Measurements from ENCODE around the gene ATOH8. TPM values are rescaled to one million over a fixed set of nuclear protein-coding genes. Genes with fewer than 3 reads are reported as not detected.
"Not testable (repeated sequence)": the region's sequence is repeated elsewhere in the genome, so short reads cannot be mapped to it uniquely, and the experiment has no call there.

Gene ATOH8
- total and polyA plus RNA-seq, 10 of the 15 experiments (the other 5 are each of a cell fraction or from before 2014, with no cell fraction given) = 0.03 to 0.60 TPM; not detected in 8

DNA sequence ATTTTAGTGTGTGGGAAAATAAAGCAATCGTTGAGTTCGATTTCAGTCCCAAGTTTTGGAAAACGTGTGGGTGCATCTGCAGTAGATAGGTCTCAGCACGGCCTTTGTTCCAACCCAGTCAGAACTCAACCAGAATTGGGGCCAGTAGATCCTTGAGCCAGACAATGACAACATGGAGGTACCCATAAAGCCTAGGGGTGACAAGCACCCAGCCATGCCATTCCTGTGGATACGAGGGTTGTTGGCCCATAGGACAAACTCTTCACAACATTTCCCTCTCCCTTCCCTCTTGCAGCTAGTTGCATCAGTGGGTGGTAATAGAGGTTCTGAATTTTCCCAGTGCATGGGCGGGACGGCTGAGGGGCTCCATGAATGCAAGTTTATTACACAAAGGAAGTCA lies 74.9 kb downstream of the ATOH8 start:
- SMC1A ChIA-PET (ENCODE audit: uncharacterized antibody, unreplicated experiment) = interaction anchor here (1.0 to 14.7 kb wide), 8 partner anchors 22 to 251 kb away, joined by 3 to 286 read pairs (median 52); partner anchors contain the start of gene ST3GAL5
- ATAC-seq (no peak), DNase-seq (ENCODE audit: low read depth, low spot score) (no peak), FAIRE-seq (no peak)
- no peak overlapping the region for H3K4me2 ChIP-seq (ENCODE audit: control insufficient read depth, insufficient read depth)
- H3K9me3 ChIP-seq (replicated peaks; ENCODE audit: control insufficient read depth, insufficient read depth, low read length) = peaks cover 2% of the 10 kb centered on the region; the same call in 1 of the 3 replicates
- RAD21 ChIA-PET (ENCODE audit: unreplicated experiment) = interaction anchor here (1.2 to 10.5 kb wide), 8 partner anchors 50 to 250 kb away, joined by 3 to 259 read pairs (median 16); partner anchors contain the start of gene ST3GAL5
- no peaks in the 10 kb centered on the region for H3K36me3 ChIP-seq (ENCODE audit: control insufficient read depth in 2 of 2, insufficient read depth in 2 of 2, low read length in 1 of 2)
- intact Hi-C loops (cut with micrococcal nuclease; ENCODE audit: unreplicated experiment) = no loop called here
- CTCF ChIA-PET = interaction anchor here (0.6 to 18.4 kb wide), 10 partner anchors 11 to 251 kb away, joined by 3 to 458 read pairs (median 22); partner anchors contain the start of gene ST3GAL5
- no peak overlapping the region for H3K9ac ChIP-seq (ENCODE audit: control insufficient read depth, insufficient read depth, low read length)
- H3K4me3 ChIP-seq = no peak overlapping the region
- POLR2A ChIA-PET = interaction anchor here (0.8 to 1.0 kb wide), 2 partner anchors 61 to 165 kb away, joined by 3 read pairs; partner anchors contain the start of gene ST3GAL5
- no peak overlapping the region for H2AFZ ChIP-seq (ENCODE audit: control insufficient read depth, low read depth, low read length)
- H3K4me1 ChIP-seq (ENCODE audit: control insufficient read depth, insufficient read depth, low read length) = no peaks in the 10 kb centered on the region
- H4K20me1 ChIP-seq (ENCODE audit: control insufficient read depth, insufficient read depth) = no peaks in the 10 kb centered on the region
- WGBS (ENCODE audit: insufficient coverage, insufficient replicate concordance, low lambda C conversion rate, missing lambda C conversion rate) = 80% methylated on average over 7 of the region's 7 CpGs
- H3K27me3 ChIP-seq (replicated peaks in 1 of 2; ENCODE audit: control insufficient read depth in 2 of 2, insufficient read depth in 2 of 2, low read length in 1 of 2) = no peaks in the 10 kb centered on the region; a peak in 1 of 4 replicates
- in situ Hi-C loops (cut with MboI) = loop anchor here (5.0 kb wide), 2 partner anchors 59 to 249 kb away; partner anchors contain the start of gene ST3GAL5
- no peak overlapping the region for H3K27ac ChIP-seq (ENCODE audit: control insufficient read depth, insufficient read depth)
- no TSS peak for BruUV-seq (replicated peaks)
- TF ChIP-seq BMI1 (IDR thresholded peaks at IDR 0.05; ENCODE audit: borderline replicate concordance) (no peak), SREBF2 (IDR thresholded peaks at IDR 0.05; ENCODE audit: low read length) (no peak), SMARCA5 (IDR thresholded peaks at IDR 0.05) (no peak), CUX1 (IDR thresholded peaks at IDR 0.05; ENCODE audit: insufficient replicate concordance, low read depth, low read length) (no peak)
- H3K79me2 ChIP-seq (ENCODE audit: control insufficient read depth, insufficient read depth, low read length) = no peaks in the 10 kb centered on the region

DNA sequence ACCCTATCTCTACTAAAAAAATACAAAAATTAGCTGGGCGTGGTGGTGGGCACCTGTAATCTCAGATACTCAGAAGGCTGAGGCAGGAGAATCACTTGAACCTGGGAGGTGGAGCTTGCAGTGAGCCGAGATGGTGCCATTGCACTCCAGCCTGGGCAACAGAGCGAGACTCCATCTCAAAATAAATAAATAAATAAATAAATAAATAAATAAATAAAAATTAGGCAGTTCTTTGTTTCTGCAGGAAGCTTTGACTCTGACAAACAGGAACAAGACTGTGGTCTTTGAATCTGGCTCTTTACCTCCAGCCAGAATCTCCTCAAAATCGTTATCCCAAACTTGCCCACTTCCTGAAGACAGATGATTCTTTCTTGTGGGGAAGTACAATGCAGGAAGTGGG lies 75.6 kb downstream of the ATOH8 start:
- H3K36me3 ChIP-seq (ENCODE audit: control insufficient read depth in 2 of 2, insufficient read depth in 2 of 2, low read length in 1 of 2); BruUV-seq (replicated peaks); DNase-seq (ENCODE audit: low read depth, low spot score); H3K4me3 ChIP-seq; H3K4me1 ChIP-seq (ENCODE audit: control insufficient read depth, insufficient read depth, low read length); H2AFZ ChIP-seq (ENCODE audit: control insufficient read depth, low read depth, low read length); H3K27ac ChIP-seq (ENCODE audit: control insufficient read depth, insufficient read depth); H3K79me2 ChIP-seq (ENCODE audit: control insufficient read depth, insufficient read depth, low read length); H4K20me1 ChIP-seq (ENCODE audit: control insufficient read depth, insufficient read depth); H3K9me3 ChIP-seq (replicated peaks; ENCODE audit: control insufficient read depth, insufficient read depth, low read length); FAIRE-seq; H3K27me3 ChIP-seq (replicated peaks in 1 of 2; ENCODE audit: control insufficient read depth in 2 of 2, insufficient read depth in 2 of 2, low read length in 1 of 2); intact Hi-C loops (cut with micrococcal nuclease; ENCODE audit: unreplicated experiment); ATAC-seq; H3K4me2 ChIP-seq (ENCODE audit: control insufficient read depth, insufficient read depth); H3K9ac ChIP-seq (ENCODE audit: control insufficient read depth, insufficient read depth, low read length): not testable (repeated sequence)
- ChIA-PET SMC1A (ENCODE audit: uncharacterized antibody, unreplicated experiment) (interaction anchor here (1.1 to 14.7 kb wide), 13 partner anchors 9 to 250 kb away, joined by 3 to 286 read pairs (median 14); partner anchors contain the start of gene ST3GAL5), CTCF (interaction anchor here (0.6 to 18.4 kb wide), 11 partner anchors 11 to 392 kb away, joined by 3 to 458 read pairs (median 20); partner anchors contain the start of gene ST3GAL5), RAD21 (ENCODE audit: unreplicated experiment) (interaction anchor here (1.1 to 10.5 kb wide), 11 partner anchors 22 to 249 kb away, joined by 3 to 259 read pairs (median 11); partner anchors contain the start of gene ST3GAL5), POLR2A (interaction anchor here (0.8 to 2.5 kb wide), 3 partner anchors 60 to 206 kb away, joined by 3 to 11 read pairs (median 3); partner anchors contain the start of gene ST3GAL5)
- 39% methylated on average over 4 of the region's 4 CpGs for WGBS (ENCODE audit: insufficient coverage, insufficient replicate concordance, low lambda C conversion rate, missing lambda C conversion rate)
- in situ Hi-C loops (cut with MboI) = loop anchor here (5.0 kb wide), 2 partner anchors 58 to 248 kb away; partner anchors contain the start of gene ST3GAL5
